GM12878 (cell line): ENCODE results near the gene PCDHGA5. TPM values are rescaled to one million over a fixed set of nuclear protein-coding genes. Genes with fewer than 3 reads are reported as not detected.

Source experiments
- ATAC-seq: fragments of 200-7000 bp; cut with Tn5 transposase; 3 replicates; pipeline ENCODE4 v1.9.1; 2020; ENCODE audit warnings: mild to moderate bottlenecking, moderate library complexity
- BruUV-seq: library from RNA; stranded (reverse); fragments of 400-500 nt; replicated peaks from 2 replicates; lab custom pipeline; 2021; lab: Mats Ljungman, UMichigan
- CTCF ChIA-PET: fragments of 300-600 bp; sonication (Branson Sonifier 250); formaldehyde crosslinking; extraction: SDS; loops from one replicate; lab custom pipeline; 2021; ENCODE audit warnings: inconsistent platforms; lab: Yijun Ruan, JAX
- POLR2A ChIA-PET: fragments of 350-600 bp; formaldehyde crosslinking; extraction: SDS; loops from one replicate; lab custom pipeline; 2021; ENCODE audit warnings: inconsistent platforms; lab: Charles Lee
- RAD21 ChIA-PET: fragments of 300-600 bp; sonication (Branson Sonifier 250); formaldehyde crosslinking; loops from one replicate; lab custom pipeline; 2023; ENCODE audit warnings: antibody characterized with exemption; ENCODE audit not compliant: unreplicated experiment; lab: Charles Lee
- SMC1A ChIA-PET: fragments of 300-600 bp; sonication (Branson Sonifier 250); formaldehyde crosslinking; loops from one replicate; lab custom pipeline; 2023; ENCODE audit not compliant: unreplicated experiment, uncharacterized antibody; lab: Charles Lee
- DNase-seq: peaks from one replicate; pipeline ENCODE4 v3.0.0-alpha.2; 2011; ENCODE audit warnings: low read depth, low spot score
- FAIRE-seq: peaks from 3 replicates; lab custom pipeline; 2011; peaks lifted over from hg19 to GRCh38; lab: Jason Lieb, UNC
- H2AFZ ChIP-seq: 2 replicates; pipeline ENCODE4 v1.6.0; 2011; ENCODE audit warnings: low read depth, low read length, control low read depth; ENCODE audit not compliant: control insufficient read depth
- H3K27ac ChIP-seq: 2 replicates; pipeline ENCODE4 v1.5.1; 2011; ENCODE audit warnings: control low read depth; ENCODE audit not compliant: control insufficient read depth, insufficient read depth
- H3K27me3 ChIP-seq, 2 experiments: replicated peaks in 1 of 2; 2 replicates each; pipeline versions ENCODE4 v1.6.0 to v1.6.1; 2011; ENCODE audit warnings: low read length in 1 of 2; ENCODE audit not compliant: control insufficient read depth in 2 of 2, insufficient read depth in 2 of 2
- H3K36me3 ChIP-seq, 2 experiments: 2 replicates each; pipeline ENCODE4 v1.5.1; 2011; ENCODE audit warnings: low read length in 1 of 2; ENCODE audit not compliant: control insufficient read depth in 2 of 2, insufficient read depth in 2 of 2
- H3K4me1 ChIP-seq: 2 replicates; pipeline ENCODE4 v1.6.1; 2011; ENCODE audit warnings: mild to moderate bottlenecking, low read length, moderate library complexity, mixed read lengths; ENCODE audit not compliant: control insufficient read depth, insufficient read depth
- H3K4me2 ChIP-seq: 2 replicates; pipeline ENCODE4 v1.6.0; 2011; ENCODE audit warnings: control low read depth; ENCODE audit not compliant: control insufficient read depth, insufficient read depth
- H3K4me3 ChIP-seq: fragments of 200-600 bp; sonication (generic); 2 replicates; pipeline ENCODE4 v1.5.1; 2016
- H3K79me2 ChIP-seq: 2 replicates; pipeline ENCODE4 v1.6.0; 2011; ENCODE audit warnings: low read length; ENCODE audit not compliant: control insufficient read depth, insufficient read depth
- H3K9ac ChIP-seq: 2 replicates; pipeline ENCODE4 v1.8.0; 2011; ENCODE audit warnings: low read length, control low read depth, mixed read lengths; ENCODE audit not compliant: control insufficient read depth, insufficient read depth
- H3K9me3 ChIP-seq: replicated peaks from 3 replicates; pipeline ENCODE4 v1.5.1; 2011; ENCODE audit warnings: mild to moderate bottlenecking, low read length; ENCODE audit not compliant: control insufficient read depth, insufficient read depth
- H4K20me1 ChIP-seq: 2 replicates; pipeline ENCODE4 v1.6.0; 2011; ENCODE audit not compliant: control insufficient read depth, insufficient read depth
- BACH1 ChIP-seq: fragments of 450-650 bp; IDR thresholded peaks from 2 replicates; pipeline ENCODE4 v1.6.1; 2017; ENCODE audit warnings: mild to moderate bottlenecking, borderline replicate concordance
- BMI1 ChIP-seq: fragments of 450-650 bp; IDR thresholded peaks from 2 replicates; pipeline ENCODE4 v1.6.1; 2016; ENCODE audit warnings: mild to moderate bottlenecking, moderate library complexity, borderline replicate concordance
- CBFB ChIP-seq: IDR thresholded peaks from 2 replicates; pipeline ENCODE4 v1.6.1; 2016; ENCODE audit warnings: antibody characterized with exemption, low read depth
- DPF2 ChIP-seq: fragments of 450-650 bp; IDR thresholded peaks from 2 replicates; pipeline ENCODE4 v1.6.1; 2017; ENCODE audit warnings: mild to moderate bottlenecking
- FOXK2 ChIP-seq: fragments of 450-650 bp; IDR thresholded peaks from 2 replicates; pipeline ENCODE4 v1.6.1; 2017; ENCODE audit warnings: mild to moderate bottlenecking, moderate library complexity
- FOXM1 ChIP-seq: IDR thresholded peaks from 2 replicates; pipeline ENCODE4 v1.6.1; 2012; ENCODE audit warnings: low read depth, mild to moderate bottlenecking, inconsistent platforms, low read length, moderate library complexity
- GABPA ChIP-seq: IDR thresholded peaks from 2 replicates; pipeline ENCODE4 v1.6.1; 2014; ENCODE audit warnings: antibody characterized with exemption, low read depth, mild to moderate bottlenecking, inconsistent platforms
- HCFC1 ChIP-seq: fragments of 150-350 bp; IDR thresholded peaks from 2 replicates; pipeline ENCODE4 v1.6.1; 2014; ENCODE audit warnings: low read length
- HDAC2 ChIP-seq: fragments of 200-600 bp; sonication (generic); IDR thresholded peaks from 2 replicates; pipeline ENCODE4 v1.6.1; 2017
- IKZF1 ChIP-seq: fragments of 450-650 bp; conservative IDR thresholded peaks from 2 replicates; pipeline ENCODE4 v1.6.1; 2017; ENCODE audit warnings: antibody characterized with exemption, mild to moderate bottlenecking
- IRF4 ChIP-seq: IDR thresholded peaks from 2 replicates; pipeline ENCODE4 v1.6.1; 2011; ENCODE audit warnings: low read depth, low read length
- MTA3 ChIP-seq: IDR thresholded peaks from 2 replicates; pipeline ENCODE4 v1.6.1; 2012; ENCODE audit warnings: low read length, inconsistent platforms, borderline replicate concordance
- NFYB ChIP-seq: IDR thresholded peaks from 2 replicates; pipeline ENCODE4 v1.6.1; 2011; ENCODE audit warnings: low read depth, mild to moderate bottlenecking, low read length, improper control_type of control experiment, moderate library complexity; ENCODE audit not compliant: insufficient read depth
- NR2C1 ChIP-seq: fragments of 450-650 bp; IDR thresholded peaks from 2 replicates; pipeline ENCODE4 v1.6.1; 2017; ENCODE audit warnings: antibody characterized with exemption, mild to moderate bottlenecking, moderate library complexity
- PAX5 ChIP-seq: IDR thresholded peaks from 2 replicates; pipeline ENCODE4 v1.6.1; 2011; ENCODE audit warnings: low read depth, low read length, borderline replicate concordance
- RUNX3 ChIP-seq: IDR thresholded peaks from 2 replicates; pipeline ENCODE4 v1.6.1; 2012; ENCODE audit warnings: low read length, inconsistent platforms
- SIN3A ChIP-seq: IDR thresholded peaks from 2 replicates; pipeline ENCODE4 v1.6.1; 2012; ENCODE audit warnings: low read depth, low read length, improper control_type of control experiment
- ZNF217 ChIP-seq: fragments of 450-650 bp; IDR thresholded peaks from 2 replicates; pipeline ENCODE4 v1.6.1; 2017; ENCODE audit warnings: antibody characterized with exemption, mild to moderate bottlenecking
- ZSCAN29 ChIP-seq: fragments of 450-650 bp; IDR thresholded peaks from 2 replicates; pipeline ENCODE4 v1.6.1; 2017; ENCODE audit warnings: mild to moderate bottlenecking, moderate library complexity
- WGBS: methylation state at CpG from one replicate; pipeline ENCODE4 v1.1.6; 2016; ENCODE audit warnings: low lambda C conversion rate; ENCODE audit not compliant: insufficient replicate concordance, insufficient coverage; ENCODE audit errors: missing lambda C conversion rate; 5-methylcytosine and 5-hydroxymethylcytosine counted together
- in situ Hi-C: fragments of 300-500 bp; cut with MboI; formaldehyde crosslinking; loops from 9 replicates; pipeline ENCODE4 v1.14.3; 2018; ENCODE audit warnings: mixed read lengths
- intact Hi-C: fragments of 100-400 bp; cut with micrococcal nuclease; formaldehyde crosslinking; loops from one replicate; pipeline ENCODE4 v1.14.2; 2022; ENCODE audit not compliant: unreplicated experiment
- polyA plus RNA-seq, 11 experiments: library from polyadenylated mRNA; depleted of rRNA in 4 of 11; unstranded in 6 of 11; stranded (reverse) in 5 of 11; fragments of >200 nt; fragmentation: Nextera tagmentation in 4 of 11; fragmentation: Illumina TruSeq in 1 of 11; extraction: Ambion mirVana in 4 of 11; extraction: Trizol in 1 of 11; gene quantifications; 1 replicate in 1 of 11; 2 replicates in 10 of 11; pipeline versions ENCODE4 v1.2.1 to v1.2.3, GENCODE V29; 2011 to 2016; ENCODE audit warnings: inconsistent platforms in 2 of 11, missing spikeins in 2 of 11, low read depth in 1 of 11
- total RNA-seq, 4 experiments: library from RNA; depleted of rRNA in 3 of 4; stranded (reverse); fragments of >200 nt in 3 of 4; fragmentation: Illumina TruSeq in 1 of 4; extraction: Trizol in 1 of 4; gene quantifications; 2 replicates each; pipeline versions ENCODE4 v1.2.1 to v1.2.3, GENCODE V29; 2013 to 2021
- TF ChIP-seq, protein P1 (sequence below): IDR thresholded peaks from 2 replicates; pipeline ENCODE4 v1.6.1; 2011; ENCODE audit warnings: low read depth, low read length, improper control_type of control experiment, borderline replicate concordance
- TF ChIP-seq, protein P2 (sequence below): IDR thresholded peaks from 2 replicates; pipeline ENCODE4 v1.6.1; 2012; ENCODE audit warnings: low read depth, low read length, improper control_type of control experiment
- TF ChIP-seq, protein P3 (sequence below): IDR thresholded peaks from 2 replicates; pipeline ENCODE4 v1.6.1; 2011; ENCODE audit warnings: low read depth, mild to moderate bottlenecking, low read length, moderate library complexity, borderline replicate concordance; ENCODE audit errors: extremely low read depth

Gene PCDHGA5
- total and polyA plus RNA-seq, 10 of the 15 experiments (the other 5 are each of a cell fraction or from before 2014, with no cell fraction given) = 0.10 to 0.23 (median 0.16) TPM; not detected in 4

GRCh38 chr5:141412854-141413539, 49.0 kb downstream of the PCDHGA5 start, which contains the start of gene PCDHGA10:
PCDHGA10 (plus strand) TSS chr5:141412987; CDS start chr5:141413176, 189 bp downstream.
- DNase-seq (peak; percentile 27), ATAC-seq (peak; percentile 89), FAIRE-seq (peak; percentile 7)
- Histone ChIP-seq H3K9me3 (peaks cover 11% of the 10 kb centered on the region; the same call in 2 of the 3 replicates), H3K79me2 (no peaks in the 10 kb centered on the region), H3K9ac (peak within 1 kb of the TSS; percentile 67), H3K27me3 (peaks cover 0 to 1% of the 10 kb centered on the region in 2 experiments; a peak in 1 of 4 replicates), H4K20me1 (no peaks in the 10 kb centered on the region), H3K27ac (no peak within 1 kb of the TSS), H3K36me3 (no peaks in the 10 kb centered on the region), H3K4me1 (no peaks in the 10 kb centered on the region; the same call in 1 of the 2 replicates), H2AFZ (peak within 1 kb of the TSS; percentile 93), H3K4me2 (peak within 1 kb of the TSS; percentile 93), H3K4me3 (peak within 1 kb of the TSS; percentile 76)
- in situ Hi-C loops (no loop called here), intact Hi-C loops (loop anchor here (1.0 to 2.0 kb wide), 2 partner anchors 92 to 145 kb away; partner anchors contain the start of gene TAF7)
- RAD21 ChIA-PET = interaction anchor here (0.8 to 3.3 kb wide), 27 partner anchors 8 to 329 kb away, joined by 3 to 42 read pairs (median 4); partner anchors contain the start of genes PCDHGA1, PCDHGA11, PCDHGA12 and PCDHGA4
- POLR2A ChIA-PET = interaction anchor here (0.7 to 1.0 kb wide), 3 partner anchors 9 to 143 kb away, joined by 3 read pairs; no protein-coding TSS in a partner anchor
- TSS peak; percentile 67 for BruUV-seq
- 25% methylated on average over 31 of the region's 31 CpGs for WGBS
- CTCF ChIA-PET = interaction anchor here (0.5 to 10.9 kb wide), 53 partner anchors 8 to 548 kb away, joined by 3 to 245 read pairs (median 5); partner anchors contain the start of genes DIAPH1, PCDHB14, PCDHGA11 and PCDHGA12
- SMC1A ChIA-PET = interaction anchor here (0.6 to 7.4 kb wide), 23 partner anchors 8 to 206 kb away, joined by 3 to 67 read pairs (median 4); partner anchors contain the start of genes DIAPH1, PCDHGA11, PCDHGA12 and PCDHGA9
- TF ChIP-seq IKZF1 (peak; percentile 45; the same call in 1 of the 2 replicates), SIN3A (no peak), DPF2 (no peak), BMI1 (no peak), PAX5 (no peak), RUNX3 (0 out of 2 replicates have a peak, but pooled peaks have one; percentile 13), NR2C1 (no peak), GABPA (no peak), ZSCAN29 (peak; percentile 99), FOXM1 (0 out of 2 replicates have a peak, but pooled peaks have one; percentile 18), FOXK2 (no peak), IRF4 (no peak), BACH1 (no peak), ZNF217 (no peak), NFYB (no peak), MTA3 (0 out of 2 replicates have a peak, but pooled peaks have one; percentile 41), CBFB (no peak), HDAC2 (no peak), HCFC1 (no peak)
- TF ChIP-seq, protein P1, sequence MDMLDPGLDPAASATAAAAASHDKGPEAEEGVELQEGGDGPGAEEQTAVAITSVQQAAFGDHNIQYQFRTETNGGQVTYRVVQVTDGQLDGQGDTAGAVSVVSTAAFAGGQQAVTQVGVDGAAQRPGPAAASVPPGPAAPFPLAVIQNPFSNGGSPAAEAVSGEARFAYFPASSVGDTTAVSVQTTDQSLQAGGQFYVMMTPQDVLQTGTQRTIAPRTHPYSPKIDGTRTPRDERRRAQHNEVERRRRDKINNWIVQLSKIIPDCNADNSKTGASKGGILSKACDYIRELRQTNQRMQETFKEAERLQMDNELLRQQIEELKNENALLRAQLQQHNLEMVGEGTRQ = no peak
- TF ChIP-seq, protein P2, sequence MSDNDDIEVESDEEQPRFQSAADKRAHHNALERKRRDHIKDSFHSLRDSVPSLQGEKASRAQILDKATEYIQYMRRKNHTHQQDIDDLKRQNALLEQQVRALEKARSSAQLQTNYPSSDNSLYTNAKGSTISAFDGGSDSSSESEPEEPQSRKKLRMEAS = no peak
- TF ChIP-seq, protein P3, sequence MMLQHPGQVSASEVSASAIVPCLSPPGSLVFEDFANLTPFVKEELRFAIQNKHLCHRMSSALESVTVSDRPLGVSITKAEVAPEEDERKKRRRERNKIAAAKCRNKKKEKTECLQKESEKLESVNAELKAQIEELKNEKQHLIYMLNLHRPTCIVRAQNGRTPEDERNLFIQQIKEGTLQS = no peak
